GM18508 (cell line): Measurements from ENCODE around the gene USP17L11.
"Not testable (repeated sequence)": the region's sequence is repeated elsewhere in the genome, so short reads cannot be mapped to it uniquely, and the experiment has no call there.

ENCODE experiments used
- ATAC-seq: cut with Tn5 transposase; IDR thresholded peaks from one replicate; pipeline ENCODE4 v1.9.1; 2021; ENCODE audit warnings: moderate number of reproducible peaks; ENCODE audit not compliant: insufficient read depth, unreplicated experiment

USP17L11 gene, protein sequence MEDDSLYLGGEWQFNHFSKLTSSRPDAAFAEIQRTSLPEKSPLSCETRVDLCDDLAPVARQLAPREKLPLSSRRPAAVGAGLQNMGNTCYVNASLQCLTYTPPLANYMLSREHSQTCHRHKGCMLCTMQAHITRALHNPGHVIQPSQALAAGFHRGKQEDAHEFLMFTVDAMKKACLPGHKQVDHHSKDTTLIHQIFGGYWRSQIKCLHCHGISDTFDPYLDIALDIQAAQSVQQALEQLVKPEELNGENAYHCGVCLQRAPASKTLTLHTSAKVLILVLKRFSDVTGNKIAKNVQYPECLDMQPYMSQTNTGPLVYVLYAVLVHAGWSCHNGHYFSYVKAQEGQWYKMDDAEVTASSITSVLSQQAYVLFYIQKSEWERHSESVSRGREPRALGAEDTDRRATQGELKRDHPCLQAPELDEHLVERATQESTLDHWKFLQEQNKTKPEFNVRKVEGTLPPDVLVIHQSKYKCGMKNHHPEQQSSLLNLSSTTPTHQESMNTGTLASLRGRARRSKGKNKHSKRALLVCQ

GRCh38 chr4:9215105-9215504 lies at the start of gene USP17L11:
TSS of gene USP17L11 (plus strand) at chr4:9215405. CDS start at chr4:9215405, 0 bp downstream.
- not testable (repeated sequence) for ATAC-seq

GRCh38 chr4:9165990-9166389 lies 49.2 kb upstream of the USP17L11 start:
- not testable (repeated sequence) for ATAC-seq

GRCh38 chr4:9169791-9170459 lies 45.3 kb upstream of the USP17L11 start, which contains the start of gene FAM90A26:
TSS of gene FAM90A26 (plus strand) at chr4:9170409. CDS start at chr4:9173173, 2,764 bp downstream.
- not testable (repeated sequence) for ATAC-seq

DNA sequence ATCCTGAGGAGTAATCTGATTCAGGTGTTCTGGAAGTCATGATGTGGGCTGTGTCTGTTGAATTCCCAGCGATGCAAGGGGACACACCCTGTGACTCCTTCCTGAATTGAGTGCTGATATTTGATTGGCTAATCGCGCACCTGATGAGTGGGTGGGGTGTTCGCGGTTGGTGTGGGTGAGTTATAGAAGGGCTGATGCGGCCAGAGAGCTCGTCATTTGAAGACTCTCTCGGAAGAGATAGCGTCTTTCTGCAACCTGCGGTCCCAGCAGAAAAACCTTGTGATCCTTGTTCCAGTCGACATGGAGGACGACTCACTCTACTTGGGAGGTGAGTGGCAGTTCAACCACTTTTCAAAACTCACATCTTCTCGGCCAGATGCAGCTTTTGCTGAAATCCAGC lies 4.8 kb upstream of the USP17L11 start, which contains the start of gene USP17L10:
Gene USP17L10 (plus strand): TSS at position 301 of the 400 bp plus-strand sequence. CDS start 0 bp downstream, at position 301.
- ATAC-seq = not testable (repeated sequence)

DNA sequence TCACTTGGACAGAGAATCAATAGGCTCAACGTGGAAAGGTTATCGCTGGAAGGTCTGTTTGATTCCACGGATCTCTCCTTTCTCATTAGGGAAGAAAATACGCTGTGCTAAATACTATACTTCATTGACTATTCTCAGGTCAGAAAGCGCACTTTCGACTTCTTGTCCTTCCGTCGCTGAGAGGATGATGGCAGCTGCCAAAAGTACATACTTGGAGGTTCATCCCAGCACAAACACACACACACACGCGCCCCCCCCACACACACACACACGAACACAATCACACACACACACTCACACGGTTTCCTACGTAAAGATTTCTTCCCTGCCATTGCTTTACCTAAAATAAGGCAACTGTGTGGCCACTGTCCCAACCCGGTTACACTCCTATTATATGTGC lies 504 bp upstream of the USP17L11 start:
- not testable (repeated sequence) for ATAC-seq

- not testable (repeated sequence) for ATAC-seq
Measured at GRCh38 chr4:9219852-9220251, 4.6 kb downstream of the USP17L11 start, which contains the start of gene USP17L12. TSS of gene USP17L12 (plus strand) at chr4:9220152. CDS start at chr4:9220152, 0 bp downstream.

- not testable (repeated sequence) for ATAC-seq
Measured at GRCh38 chr4:9224596-9224995, 9.4 kb downstream of the USP17L11 start, which contains the start of gene USP17L13. TSS of gene USP17L13 (plus strand) at chr4:9224896. CDS start at chr4:9224896, 0 bp downstream.

GRCh38 chr4:9230249-9230648 lies 15.0 kb downstream of the USP17L11 start:
- ATAC-seq = not testable (repeated sequence)

DNA sequence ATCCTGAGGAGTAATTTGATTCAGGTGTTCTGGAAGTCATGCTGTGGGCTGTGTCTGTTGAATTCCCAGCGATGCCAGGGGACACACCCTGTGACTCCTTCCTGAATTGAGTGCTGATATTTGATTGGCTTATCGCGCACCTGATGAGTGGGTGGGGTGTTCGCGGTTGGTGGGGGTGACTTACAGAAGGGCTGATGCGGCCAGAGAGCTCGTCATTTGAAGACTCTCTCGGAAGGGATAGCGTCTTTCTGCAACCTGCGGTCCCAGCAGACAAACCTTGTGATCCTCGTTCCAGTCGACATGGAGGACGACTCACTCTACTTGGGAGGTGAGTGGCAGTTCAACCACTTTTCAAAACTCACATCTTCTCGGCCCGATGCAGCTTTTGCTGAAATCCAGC lies 18.9 kb downstream of the USP17L11 start, which contains the start of gene USP17L15:
Gene USP17L15 (plus strand): TSS at position 301 of the 400 bp plus-strand sequence. CDS start 0 bp downstream, at position 301.
- not testable (repeated sequence) for ATAC-seq

- not testable (repeated sequence) for ATAC-seq
Measured at GRCh38 chr4:9238461-9238860, 23.3 kb downstream of the USP17L11 start.

GRCh38 chr4:9243579-9243978 lies 28.4 kb downstream of the USP17L11 start, which contains the start of gene USP17L17:
TSS of gene USP17L17 (plus strand) at chr4:9243879. CDS start at chr4:9243879, 0 bp downstream.
- not testable (repeated sequence) for ATAC-seq

DNA sequence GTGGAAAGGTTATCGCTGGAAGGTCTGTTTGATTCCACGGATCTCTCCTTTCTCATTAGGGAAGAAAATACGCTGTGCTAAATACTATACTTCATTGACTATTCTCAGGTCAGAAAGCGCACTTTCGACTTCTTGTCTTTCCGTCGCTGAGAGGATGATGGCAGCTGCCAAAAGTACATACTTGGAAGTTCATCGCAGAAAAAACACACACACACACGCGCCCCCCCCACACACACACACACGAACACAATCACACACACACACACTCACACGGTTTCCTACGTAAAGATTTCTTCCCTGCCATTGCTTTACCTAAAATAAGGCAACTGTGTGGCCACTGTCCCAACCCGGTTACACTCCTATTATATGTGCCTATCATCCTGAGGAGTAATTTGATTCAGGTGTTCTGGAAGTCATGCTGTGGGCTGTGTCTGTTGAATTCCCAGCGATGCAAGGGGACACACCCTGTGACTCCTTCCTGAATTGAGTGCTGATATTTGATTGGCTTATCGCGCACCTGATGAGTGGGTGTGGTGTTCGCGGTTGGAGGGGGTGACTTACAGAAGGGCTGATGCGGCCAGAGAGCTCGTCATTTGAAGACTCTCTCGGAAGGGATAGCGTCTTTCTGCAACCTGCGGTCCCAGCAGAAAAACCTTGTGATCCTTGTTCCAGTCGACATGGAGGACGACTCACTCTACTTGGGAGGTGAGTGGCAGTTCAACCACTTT lies 32.9 kb downstream of the USP17L11 start, which contains the start of gene USP17L18:
Gene USP17L18 (plus strand): TSS at position 678 of the 728 bp plus-strand sequence. CDS start 0 bp downstream, at position 678.
- not testable (repeated sequence) for ATAC-seq

DNA sequence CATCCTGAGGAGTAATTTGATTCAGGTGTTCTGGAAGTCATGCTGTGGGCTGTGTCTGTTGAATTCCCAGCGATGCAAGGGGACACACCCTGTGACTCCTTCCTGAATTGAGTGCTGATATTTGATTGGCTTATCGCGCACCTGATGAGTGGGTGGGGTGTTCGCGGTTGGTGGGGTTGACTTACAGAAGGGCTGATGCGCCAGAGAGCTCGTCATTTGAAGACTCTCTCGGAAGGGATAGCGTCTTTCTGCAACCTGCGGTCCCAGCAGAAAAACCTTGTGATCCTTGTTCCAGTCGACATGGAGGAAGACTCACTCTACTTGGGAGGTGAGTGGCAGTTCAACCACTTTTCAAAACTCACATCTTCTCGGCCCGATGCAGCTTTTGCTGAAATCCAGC lies 37.9 kb downstream of the USP17L11 start, which contains the start of gene USP17L19:
Gene USP17L19 (plus strand): TSS at position 301 of the 400 bp plus-strand sequence. CDS start 0 bp downstream, at position 301.
- ATAC-seq = not testable (repeated sequence)

DNA sequence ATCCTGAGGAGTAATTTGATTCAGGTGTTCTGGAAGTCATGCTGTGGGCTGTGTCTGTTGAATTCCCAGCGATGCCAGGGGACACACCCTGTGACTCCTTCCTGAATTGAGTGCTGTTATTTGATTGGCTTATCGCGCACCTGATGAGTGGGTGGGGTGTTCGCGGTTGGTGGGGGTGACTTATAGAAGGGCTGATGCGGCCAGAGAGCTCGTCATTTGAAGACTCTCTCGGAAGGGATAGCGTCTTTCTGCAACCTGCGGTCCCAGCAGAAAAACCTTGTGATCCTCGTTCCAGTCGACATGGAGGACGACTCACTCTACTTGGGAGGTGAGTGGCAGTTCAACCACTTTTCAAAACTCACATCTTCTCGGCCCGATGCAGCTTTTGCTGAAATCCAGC lies 42.6 kb downstream of the USP17L11 start, which contains the start of gene USP17L20:
Gene USP17L20 (plus strand): TSS at position 301 of the 400 bp plus-strand sequence. CDS start 0 bp downstream, at position 301.
- not testable (repeated sequence) for ATAC-seq

- ATAC-seq = not testable (repeated sequence)
Measured at GRCh38 chr4:9262572-9262971, 47.4 kb downstream of the USP17L11 start, which contains the start of gene USP17L21. TSS of gene USP17L21 (plus strand) at chr4:9262872. CDS start at chr4:9262872, 0 bp downstream.
